ENCODE measurements around the gene ARID2.

Gene ARID2

DNA sequence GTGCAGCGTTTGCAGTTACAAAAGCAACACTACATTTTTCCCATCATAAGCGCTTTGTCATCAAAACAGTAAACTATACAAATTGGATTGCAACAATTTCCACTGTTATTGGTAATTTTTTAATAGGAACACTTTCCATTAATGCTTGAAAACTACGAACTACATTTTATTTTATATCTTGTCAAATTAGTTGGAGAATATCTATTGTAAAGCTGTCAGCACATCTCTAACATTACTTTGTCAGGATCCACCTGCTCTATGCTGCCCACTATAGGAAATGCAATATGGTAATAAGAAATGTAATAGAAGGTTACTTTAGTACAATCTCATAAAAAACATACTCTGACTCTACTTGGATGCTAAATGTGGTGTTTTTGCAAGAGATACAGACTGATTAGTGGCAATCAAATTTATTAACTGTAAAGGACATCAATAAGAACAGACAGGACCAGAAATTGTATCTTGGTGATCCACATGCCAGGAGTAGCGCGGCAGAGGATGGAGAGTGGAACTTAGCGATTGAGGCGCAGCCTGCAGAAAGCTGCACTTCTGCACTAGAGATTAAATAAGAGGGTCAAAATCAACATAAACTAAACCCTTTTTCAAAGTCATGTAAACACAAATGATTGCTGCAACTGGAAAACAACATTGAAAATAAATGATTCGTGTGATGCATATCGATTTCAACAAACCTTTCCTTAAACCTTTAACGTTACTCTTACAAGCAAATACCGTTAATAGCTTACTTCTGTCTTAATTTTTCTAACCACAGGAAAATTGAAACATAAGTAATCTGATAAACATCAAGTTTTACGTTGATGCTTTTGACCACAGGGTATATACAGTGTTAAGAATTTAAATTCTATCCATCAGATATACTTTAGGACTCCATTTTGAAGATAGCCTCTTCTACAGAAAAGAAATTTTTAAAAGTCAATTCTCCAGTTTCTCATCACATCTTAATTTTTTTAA lies 3.6 kb upstream of the ARID2 start:
- DNase-seq, result peak; percentile 75

- peak; percentile 48 for DNase-seq
Measured at GRCh38 chr12:45726603-45727300, 2.8 kb upstream of the ARID2 start.

GRCh38 chr12:45727301-45727979 lies 2.1 kb upstream of the ARID2 start:
- peak; percentile 97 for DNase-seq

DNA sequence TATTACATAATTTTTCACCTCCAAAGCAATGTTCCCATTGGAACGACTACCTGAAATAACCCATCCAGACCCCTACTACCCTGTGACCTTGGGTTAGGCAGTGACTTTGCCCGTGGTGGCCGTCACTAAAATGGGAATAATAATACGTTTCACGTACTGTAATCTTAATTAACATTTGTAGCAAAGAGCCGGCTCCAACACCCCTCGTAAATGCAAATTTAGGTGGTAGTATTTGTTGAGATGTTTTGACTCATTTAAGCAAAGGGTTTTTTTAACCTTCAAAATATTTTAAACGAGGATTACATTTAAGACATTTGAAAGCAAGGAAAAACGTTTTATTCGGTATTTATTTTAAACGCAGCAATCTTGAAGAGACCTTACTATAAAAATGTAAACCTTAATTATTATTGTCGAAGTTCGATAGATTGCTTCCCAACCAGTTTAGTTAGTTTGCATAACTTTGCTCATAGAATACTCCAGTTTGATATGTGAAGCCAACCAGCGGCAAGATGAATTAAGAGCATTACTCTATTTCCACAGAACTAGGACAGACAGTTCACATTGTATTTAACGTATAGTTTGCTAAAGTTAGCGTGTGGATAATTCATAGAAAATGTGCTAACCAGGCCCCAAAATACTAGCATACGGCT lies 1.4 kb upstream of the ARID2 start:
- DNase-seq, result no peak

GRCh38 chr12:45728630-45729232 lies 775 bp upstream of the ARID2 start:
- DNase-seq, result peak; percentile 95

DNA sequence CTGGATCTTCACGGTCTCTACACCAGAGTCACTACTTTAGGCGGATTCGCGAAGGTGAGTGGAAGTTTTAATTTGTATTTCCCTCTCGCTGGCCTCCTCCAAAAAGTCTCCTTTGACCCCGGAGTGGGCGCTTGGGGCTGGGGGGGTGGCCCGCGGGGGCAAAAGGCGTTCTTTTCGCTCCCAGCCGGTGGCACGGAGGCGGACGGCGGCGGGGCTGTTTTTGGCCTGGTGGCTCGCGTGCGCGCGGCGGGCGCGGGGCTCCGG lies 510 bp downstream of the ARID2 start:
- DNase-seq, result no peak

DNA sequence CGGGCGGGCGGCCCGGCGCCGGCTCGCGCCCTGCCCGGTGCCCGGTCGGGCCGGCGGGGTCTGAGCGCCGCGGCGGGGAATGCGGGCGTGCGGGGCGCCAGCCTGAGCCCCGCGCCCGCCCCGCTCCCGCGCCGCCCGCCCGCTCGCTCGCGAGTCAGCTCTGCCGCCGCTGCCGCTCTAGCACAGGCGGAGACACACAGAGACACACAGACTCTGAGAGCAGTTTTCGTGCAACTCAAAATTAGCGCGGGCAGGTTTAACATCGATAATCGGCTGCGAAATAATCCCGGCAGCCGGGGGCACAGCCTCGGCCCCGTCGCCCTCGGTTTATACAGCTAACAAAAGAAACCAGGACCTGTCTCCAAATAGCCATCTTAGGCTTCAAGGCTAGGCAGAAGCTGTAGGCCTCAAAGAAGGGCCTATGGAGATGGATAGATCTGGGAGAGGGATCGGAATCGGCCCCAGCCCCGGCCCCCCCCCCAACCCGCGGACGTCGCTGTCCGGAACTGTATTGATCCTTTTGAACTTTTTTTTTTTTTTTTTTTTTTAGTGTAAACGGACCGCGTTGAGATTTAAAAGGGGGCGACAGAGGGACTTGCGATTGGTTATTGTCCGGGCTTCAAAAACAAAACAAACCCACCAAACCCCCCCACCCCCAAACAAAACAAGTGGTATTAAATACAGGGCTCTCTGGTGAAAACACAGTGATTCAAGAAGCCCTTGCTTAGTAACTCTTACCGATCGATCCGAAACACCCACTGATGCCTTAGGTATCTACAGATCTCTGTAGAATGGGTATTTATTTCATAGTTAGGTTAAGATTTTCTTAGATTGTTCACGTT lies 1.1 kb downstream of the ARID2 start:
- peak; percentile 64 for DNase-seq

- no peak for DNase-seq
Measured at GRCh38 chr12:45731190-45731775, 1.8 kb downstream of the ARID2 start.

- DNase-seq, result peak; percentile 55
Measured at GRCh38 chr12:45732250-45732649, 2.7 kb downstream of the ARID2 start.

DNA sequence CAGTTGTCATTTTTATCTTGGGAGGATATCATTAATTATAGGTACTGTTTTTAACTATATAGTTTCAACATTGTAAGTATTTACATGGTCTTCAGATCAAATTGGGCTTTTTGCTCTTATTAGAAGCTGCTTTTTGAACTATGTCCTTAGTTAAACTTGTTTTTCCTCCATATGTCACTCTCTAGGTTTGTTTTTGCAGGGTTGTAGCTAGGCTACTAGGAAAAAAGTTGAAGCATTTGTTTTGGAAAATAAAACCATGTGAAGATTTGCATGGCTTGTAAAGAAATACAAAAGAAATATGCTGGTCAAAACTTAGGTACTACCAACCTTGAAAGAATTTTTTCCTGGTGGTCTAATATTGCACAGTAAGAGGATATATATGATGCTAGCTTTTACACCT lies 3.4 kb downstream of the ARID2 start:
- no peak for DNase-seq

DNA sequence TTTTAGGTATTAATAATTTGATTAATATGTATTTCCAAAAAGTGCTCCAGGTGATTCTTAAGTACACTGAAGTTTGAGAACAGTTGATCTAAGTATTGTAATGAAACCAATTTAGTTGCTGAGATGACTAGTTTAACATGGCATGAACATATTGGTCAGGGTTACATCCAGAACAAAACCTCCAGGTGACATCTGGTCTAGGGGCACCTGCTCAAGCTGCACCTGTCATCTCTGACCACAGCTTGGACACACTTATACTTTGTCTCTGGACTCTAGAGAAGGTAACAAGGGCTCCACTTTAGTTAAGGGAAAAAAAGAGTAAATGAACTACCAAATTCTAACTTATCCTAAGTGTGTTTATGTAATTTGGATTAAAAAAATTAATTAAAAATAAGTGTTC lies 8.1 kb downstream of the ARID2 start:
- no peak for DNase-seq

DNA sequence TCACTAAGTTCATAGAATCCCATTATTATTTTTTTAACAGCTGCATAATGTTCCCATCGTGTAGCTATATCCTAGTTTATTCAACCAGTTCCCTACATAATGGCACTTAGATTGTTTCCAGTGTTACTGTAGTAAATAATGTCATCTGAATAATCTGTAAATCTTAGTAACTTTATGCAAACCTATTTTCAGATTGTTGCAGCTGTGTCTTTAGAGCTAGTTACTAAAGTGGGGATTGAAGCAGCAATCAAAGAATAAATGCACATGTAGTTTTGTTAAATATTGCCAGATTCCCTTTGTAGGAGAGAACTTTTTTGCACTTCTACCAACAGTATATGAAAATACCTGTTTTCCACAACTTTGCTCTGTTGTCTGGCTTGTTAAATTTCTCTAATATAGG lies 13.1 kb downstream of the ARID2 start:
- DNase-seq, result no peak

DNA sequence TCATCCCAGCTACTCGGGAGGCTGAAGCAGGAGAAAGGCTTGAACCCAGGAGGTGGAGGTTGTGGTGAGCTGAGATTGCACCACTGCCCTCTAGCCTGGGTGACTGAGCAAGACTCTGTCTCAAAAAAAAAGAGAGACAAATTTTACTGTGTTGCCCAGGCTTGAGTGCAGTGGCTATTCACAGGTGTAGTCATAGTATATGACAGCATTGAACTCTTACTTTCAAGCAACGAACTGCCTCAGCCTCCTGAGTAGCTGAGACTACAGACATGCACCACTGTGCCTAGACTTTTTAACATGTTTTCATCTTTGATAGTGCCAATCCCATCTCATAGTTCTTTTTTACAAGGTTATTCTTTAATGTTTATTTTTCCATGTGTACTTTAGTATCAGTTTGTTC lies 13.7 kb downstream of the ARID2 start:
- no peak for DNase-seq

GRCh38 chr12:45745861-45746277 lies 16.4 kb downstream of the ARID2 start:
- peak; percentile 29 for DNase-seq

- no peak for DNase-seq
Measured at GRCh38 chr12:45756666-45757065, 27.2 kb downstream of the ARID2 start.

DNA sequence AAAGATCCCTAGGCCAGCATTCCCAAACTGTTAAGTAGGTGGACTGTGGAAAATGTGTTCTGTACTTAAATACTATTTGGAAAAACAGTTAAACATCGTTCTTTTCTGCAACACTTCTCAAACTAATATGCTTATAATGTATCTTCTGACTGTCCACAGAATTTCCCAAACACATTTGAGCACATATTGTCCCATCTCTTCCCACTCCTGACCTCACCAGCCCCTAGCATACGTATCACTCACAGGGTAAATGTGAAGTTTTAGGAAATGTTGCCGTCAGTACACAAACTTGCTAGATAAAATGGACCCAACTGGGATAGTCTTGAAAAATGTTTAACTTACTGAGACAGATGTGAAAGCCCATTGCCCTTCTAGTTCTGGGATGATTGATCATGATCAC lies 27.7 kb downstream of the ARID2 start:
- DNase-seq, result no peak

DNA sequence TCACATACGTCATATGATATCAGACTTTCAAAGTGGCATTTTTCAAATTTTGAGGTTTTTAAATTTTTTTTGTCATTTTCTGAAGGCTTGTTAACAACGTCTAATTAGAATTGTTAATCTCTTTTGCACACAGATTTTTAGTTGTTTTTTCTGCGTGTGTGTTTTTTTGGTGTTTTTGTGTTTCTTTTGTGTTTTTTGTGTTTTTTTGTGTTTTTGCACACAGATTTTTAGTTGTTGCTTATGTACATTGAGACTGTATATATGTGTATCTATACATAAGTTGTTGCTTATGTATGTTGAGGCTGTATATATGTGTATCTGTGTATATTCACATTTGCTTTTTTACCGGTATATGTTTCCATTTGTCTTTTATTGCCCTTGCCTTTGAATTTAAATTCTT lies 30.8 kb downstream of the ARID2 start:
- no peak for DNase-seq

DNA sequence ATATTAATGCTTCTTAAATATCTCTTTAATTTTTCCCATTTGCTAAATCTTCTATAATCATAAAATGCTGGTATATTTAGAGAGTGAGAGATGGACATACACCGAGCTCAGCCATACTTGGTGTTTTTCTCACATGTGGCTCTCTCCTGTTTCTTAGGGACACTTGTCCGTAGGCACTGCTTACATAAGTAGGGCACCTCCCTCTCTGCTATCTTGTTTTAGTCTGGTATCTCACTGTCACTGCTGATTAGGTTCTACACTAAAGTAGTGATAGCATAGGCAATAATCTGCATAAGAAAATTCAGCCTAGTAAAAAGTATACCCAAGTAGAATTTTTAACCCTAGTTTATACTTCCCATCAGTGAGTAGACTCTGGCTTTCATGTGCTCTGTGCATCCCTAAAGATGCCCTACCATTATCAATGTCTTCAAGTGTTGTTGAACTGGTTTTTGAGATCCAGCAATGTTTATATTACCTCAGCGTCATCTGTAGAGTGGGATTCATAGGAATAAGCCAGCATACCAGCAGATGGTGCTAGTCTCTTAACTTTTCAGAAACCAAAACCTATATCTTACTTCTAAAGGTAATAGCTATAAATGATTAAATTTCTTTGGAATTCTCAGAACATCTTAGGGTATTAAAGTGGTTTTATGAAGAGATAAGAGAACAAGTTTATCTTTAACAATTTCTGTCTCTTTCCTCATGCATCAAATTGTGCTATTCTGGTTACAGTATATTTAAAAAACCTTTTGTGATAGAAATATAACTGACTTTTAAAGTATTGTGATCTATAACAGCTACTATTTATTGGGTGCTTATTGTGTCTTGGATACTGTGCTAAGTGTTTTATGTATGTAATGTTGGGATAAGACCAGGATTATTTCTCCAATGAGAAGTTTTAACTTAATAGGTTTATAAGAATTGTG lies 32.9 kb downstream of the ARID2 start:
- peak; percentile 78 for DNase-seq

- DNase-seq, result no peak
Measured at GRCh38 chr12:45763381-45763780, 33.9 kb downstream of the ARID2 start.

DNA sequence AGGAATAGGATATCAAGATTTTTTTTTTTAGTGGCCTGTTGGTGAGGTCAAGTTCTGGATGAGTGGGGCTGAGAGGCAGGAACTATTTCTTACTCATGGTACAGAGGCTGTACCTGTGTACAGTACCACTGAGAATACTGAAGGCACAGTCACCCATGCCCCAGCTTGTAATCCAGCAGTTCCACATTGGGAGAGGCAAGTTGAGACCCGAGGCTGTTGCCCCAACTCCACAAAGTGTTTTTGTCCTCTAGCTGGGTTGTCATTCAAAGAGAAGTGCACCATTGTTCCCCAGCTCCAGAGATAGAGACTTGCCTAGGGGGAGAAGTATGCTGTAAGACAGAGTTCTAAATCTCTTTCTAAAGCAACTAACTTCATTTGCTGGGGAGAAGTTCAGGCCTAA lies 38.7 kb downstream of the ARID2 start:
- no peak for DNase-seq

Measured in hematopoietic multipotent progenitor cell treated with erythropoietin and hydrocortisone succinate and interleukin-3 and kit ligand, for 8 days (in vitro differentiated cells).